ENCODE data around the gene NCKAP5.

GRCh38 chr2:132692816-132693215 lies 875.4 kb downstream of the NCKAP5 start:
- TF ChIP-seq, protein P1, sequence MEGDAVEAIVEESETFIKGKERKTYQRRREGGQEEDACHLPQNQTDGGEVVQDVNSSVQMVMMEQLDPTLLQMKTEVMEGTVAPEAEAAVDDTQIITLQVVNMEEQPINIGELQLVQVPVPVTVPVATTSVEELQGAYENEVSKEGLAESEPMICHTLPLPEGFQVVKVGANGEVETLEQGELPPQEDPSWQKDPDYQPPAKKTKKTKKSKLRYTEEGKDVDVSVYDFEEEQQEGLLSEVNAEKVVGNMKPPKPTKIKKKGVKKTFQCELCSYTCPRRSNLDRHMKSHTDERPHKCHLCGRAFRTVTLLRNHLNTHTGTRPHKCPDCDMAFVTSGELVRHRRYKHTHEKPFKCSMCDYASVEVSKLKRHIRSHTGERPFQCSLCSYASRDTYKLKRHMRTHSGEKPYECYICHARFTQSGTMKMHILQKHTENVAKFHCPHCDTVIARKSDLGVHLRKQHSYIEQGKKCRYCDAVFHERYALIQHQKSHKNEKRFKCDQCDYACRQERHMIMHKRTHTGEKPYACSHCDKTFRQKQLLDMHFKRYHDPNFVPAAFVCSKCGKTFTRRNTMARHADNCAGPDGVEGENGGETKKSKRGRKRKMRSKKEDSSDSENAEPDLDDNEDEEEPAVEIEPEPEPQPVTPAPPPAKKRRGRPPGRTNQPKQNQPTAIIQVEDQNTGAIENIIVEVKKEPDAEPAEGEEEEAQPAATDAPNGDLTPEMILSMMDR (IDR thresholded peaks at IDR 0.05; ENCODE audit: poor library complexity), result no peak
- no peak for TF ChIP-seq EZH2phosphoT487 (IDR thresholded peaks at IDR 0.05; ENCODE audit: low read depth, severe bottlenecking, unreplicated experiment)
- TF ChIP-seq EZH2 (IDR thresholded peaks at IDR 0.05; ENCODE audit: borderline replicate concordance), result no peak
